ENCODE data around the gene AK1.

The AK1 gene

DNA sequence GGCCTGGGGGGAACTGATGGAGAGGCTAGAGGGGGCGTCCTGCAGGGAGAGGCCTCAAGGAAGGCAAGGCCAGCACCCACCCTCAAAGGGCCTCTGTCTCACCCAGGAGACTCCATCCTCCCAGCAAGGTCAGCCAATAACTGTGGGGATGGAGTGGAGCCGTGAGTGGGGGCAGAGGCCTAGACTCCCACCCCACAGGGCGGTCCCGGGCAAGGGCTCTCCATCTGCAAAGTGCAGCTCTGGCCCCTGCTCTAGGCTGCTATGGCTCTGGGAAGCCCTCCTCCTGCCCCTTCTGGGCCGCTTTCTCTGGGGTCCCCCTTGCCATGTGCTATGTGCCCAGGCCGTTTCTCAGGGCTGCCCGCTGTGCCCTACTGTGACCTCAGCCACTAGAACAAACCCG is 60.7 kb downstream of the AK1 start:
- DNase-seq (ENCODE audit: low read depth), result no peak
